HEK293T (cell line): ENCODE measurements around the gene GRM4.
"Not testable (repeated sequence)": the region's sequence is repeated elsewhere in the genome, so short reads cannot be mapped to it uniquely, and the experiment has no call there.

Experiments
- CTCF ChIA-PET: fragments of 350-600 bp; formaldehyde crosslinking; extraction: SDS; loops from one replicate; lab custom pipeline; 2021; ENCODE audit warnings: antibody characterized with exemption, inconsistent platforms; lab: Yijun Ruan, JAX
- POLR2A ChIA-PET: fragments of 350-600 bp; formaldehyde crosslinking; extraction: SDS; loops from one replicate; lab custom pipeline; 2020; ENCODE audit warnings: antibody characterized with exemption, inconsistent platforms; lab: Yijun Ruan, JAX
- DNase-seq: peaks from one replicate; pipeline ENCODE4 v3.0.0; 2012; ENCODE audit warnings: mixed read lengths; ENCODE audit errors: extremely low spot score
- ARNT ChIP-seq: fragments of 450-650 bp; IDR thresholded peaks from 2 replicates; pipeline ENCODE4 v1.6.1; 2017; ENCODE audit warnings: mild to moderate bottlenecking
- BHLHE40 ChIP-seq: fragments of 450-650 bp; IDR thresholded peaks from 2 replicates; pipeline ENCODE4 v1.6.1; 2016; ENCODE audit warnings: mild to moderate bottlenecking, moderate library complexity, borderline replicate concordance
- CTBP1 ChIP-seq: fragments of 450-650 bp; IDR thresholded peaks from 2 replicates; pipeline ENCODE4 v1.6.1; 2016; ENCODE audit warnings: borderline replicate concordance
- ELF4 ChIP-seq: fragments of 450-650 bp; IDR thresholded peaks from 2 replicates; pipeline ENCODE4 v1.6.1; 2017; ENCODE audit warnings: antibody characterized with exemption
- FOXA1 ChIP-seq: fragments of 450-650 bp; IDR thresholded peaks from 2 replicates; pipeline ENCODE4 v1.6.1; 2016; ENCODE audit warnings: mild to moderate bottlenecking
- FOXK2 ChIP-seq: fragments of 450-650 bp; IDR thresholded peaks from 2 replicates; pipeline ENCODE4 v1.6.1; 2016; ENCODE audit warnings: mild to moderate bottlenecking
- FOXM1 ChIP-seq: fragments of 450-650 bp; IDR thresholded peaks from 2 replicates; pipeline ENCODE4 v1.6.1; 2017; ENCODE audit warnings: mild to moderate bottlenecking, borderline replicate concordance
- HDGF ChIP-seq: fragments of 450-650 bp; IDR thresholded peaks from 2 replicates; pipeline ENCODE4 v1.6.1; 2017; ENCODE audit warnings: antibody characterized with exemption, borderline replicate concordance
- L3MBTL2 ChIP-seq: fragments of 450-650 bp; conservative IDR thresholded peaks from 2 replicates; pipeline ENCODE4 v1.6.1; 2016; ENCODE audit warnings: mild to moderate bottlenecking
- LEF1 ChIP-seq: fragments of 450-650 bp; IDR thresholded peaks from 2 replicates; pipeline ENCODE4 v1.6.1; 2017; ENCODE audit warnings: mild to moderate bottlenecking, borderline replicate concordance
- NFRKB ChIP-seq: fragments of 450-650 bp; IDR thresholded peaks from 2 replicates; pipeline ENCODE4 v1.6.1; 2016; ENCODE audit warnings: mild to moderate bottlenecking, moderate library complexity
- PKNOX1 ChIP-seq: fragments of 450-650 bp; IDR thresholded peaks from 2 replicates; pipeline ENCODE4 v1.6.1; 2016
- SP1 ChIP-seq: fragments of 450-650 bp; IDR thresholded peaks from 2 replicates; pipeline ENCODE4 v1.6.1; 2017
- SUZ12 ChIP-seq: fragments of 450-650 bp; IDR thresholded peaks from 2 replicates; pipeline ENCODE4 v1.6.1; 2016; ENCODE audit warnings: mild to moderate bottlenecking
- TARDBP ChIP-seq: fragments of 450-650 bp; IDR thresholded peaks from 2 replicates; pipeline ENCODE4 v1.6.1; 2016
- ZNF384 ChIP-seq: fragments of 450-650 bp; IDR thresholded peaks from 2 replicates; pipeline ENCODE4 v1.6.1; 2016

The GRM4 gene

GRCh38 chr6:34020807-34021553 lies 124.9 kb downstream of the GRM4 start:
- POLR2A ChIA-PET, result no interaction called here
- TF ChIP-seq TARDBP, result no peak
- TF ChIP-seq BHLHE40, result no peak
- TF ChIP-seq PKNOX1, result no peak
- TF ChIP-seq ZNF384, result no peak
- no peak for TF ChIP-seq ELF4
- TF ChIP-seq HDGF, result no peak
- no peak for DNase-seq
- CTCF ChIA-PET, result interaction anchor here (0.6 kb wide), 1 partner anchor 261 kb away, joined by 3 read pairs; no protein-coding TSS in a partner anchor

GRCh38 chr6:34020278-34020677 lies 125.6 kb downstream of the GRM4 start:
- POLR2A ChIA-PET, result no interaction called here
- CTCF ChIA-PET, result no interaction called here
- TF ChIP-seq FOXA1 (no peak), ARNT (no peak), ELF4 (no peak), L3MBTL2 (no peak), FOXM1 (no peak), SUZ12 (no peak)
- DNase-seq, result no peak

- CTCF ChIA-PET, result no interaction called here
- POLR2A ChIA-PET, result no interaction called here
- TF ChIP-seq SP1 (no peak), LEF1 (no peak), HDGF (no peak), BHLHE40 (no peak)
- DNase-seq, result no peak
Measured at GRCh38 chr6:34018961-34019606, 126.8 kb downstream of the GRM4 start.

- TF ChIP-seq NFRKB (no peak), SUZ12 (no peak), FOXK2 (no peak), TARDBP (no peak), ELF4 (no peak), ZNF384 (no peak), ARNT (no peak), BHLHE40 (no peak), HDGF (no peak), FOXM1 (no peak), SP1 (no peak), FOXA1 (no peak)
- no peak for DNase-seq
- ChIA-PET POLR2A (no interaction called here), CTCF (no interaction called here)
Measured at GRCh38 chr6:34018026-34018425, 127.9 kb downstream of the GRM4 start.

- POLR2A ChIA-PET, result no interaction called here
- DNase-seq, result no peak
- CTCF ChIA-PET, result no interaction called here
- TF ChIP-seq NFRKB (no peak), ARNT (no peak), SUZ12 (no peak), HDGF (no peak), BHLHE40 (no peak), PKNOX1 (no peak), ELF4 (no peak), ZNF384 (no peak), SP1 (no peak), FOXA1 (no peak), CTBP1 (no peak), FOXK2 (no peak), LEF1 (no peak), TARDBP (no peak), FOXM1 (no peak), L3MBTL2 (no peak)
Measured at GRCh38 chr6:34017106-34017805, 128.6 kb downstream of the GRM4 start.

GRCh38 chr6:34016573-34016972 lies 129.3 kb downstream of the GRM4 start:
- DNase-seq, CTCF ChIA-PET, POLR2A ChIA-PET: not testable (repeated sequence)

- CTCF ChIA-PET, result no interaction called here
- TF ChIP-seq FOXM1, result no peak
- TF ChIP-seq HDGF, result no peak
- TF ChIP-seq PKNOX1, result no peak
- no peak for TF ChIP-seq L3MBTL2
- TF ChIP-seq ZNF384, result no peak
- TF ChIP-seq NFRKB, result no peak
- no peak for TF ChIP-seq FOXK2
- TF ChIP-seq BHLHE40, result no peak
- no peak for TF ChIP-seq SP1
- DNase-seq, result no peak
- POLR2A ChIA-PET, result no interaction called here
Measured at GRCh38 chr6:34015586-34015985, 130.3 kb downstream of the GRM4 start.
